Panc1 (cell line): Measurements from ENCODE around the gene REG3A. TPM values are rescaled to one million over a fixed set of nuclear protein-coding genes. Genes with fewer than 3 reads are reported as not detected.

Source experiments
- ATAC-seq: fragments of 200-7000 bp; cut with Tn5 transposase; 2 replicates; pipeline ENCODE4 v1.9.1; 2020; ENCODE audit warnings: mild to moderate bottlenecking, moderate library complexity
- BruUV-seq: library from RNA; stranded (reverse); fragments of 400-500 nt; replicated peaks from 2 replicates; lab custom pipeline; 2021; lab: Mats Ljungman, UMichigan
- CTCF ChIA-PET: fragments of 300-600 bp; sonication (Branson Sonifier 250); formaldehyde crosslinking; loops from one replicate; lab custom pipeline; 2022; ENCODE audit warnings: antibody characterized with exemption; lab: Charles Lee
- POLR2A ChIA-PET: fragments of 300-600 bp; sonication (Branson Sonifier 250); formaldehyde crosslinking; loops from one replicate; lab custom pipeline; 2022; ENCODE audit warnings: antibody characterized with exemption; lab: Charles Lee
- DNase-seq: peaks from one replicate; pipeline ENCODE4 v3.0.0-alpha.2; 2010; ENCODE audit warnings: low read depth, low spot score
- H3K27ac ChIP-seq: 2 replicates; pipeline ENCODE4 v1.5.1; 2011; ENCODE audit warnings: mild to moderate bottlenecking, low read length, inconsistent platforms
- H3K27me3 ChIP-seq: fragments of 200-500 bp; sonication (Bioruptor generic); 2 replicates; pipeline ENCODE4 v1.6.0; 2014; ENCODE audit warnings: low read length, inconsistent platforms; ENCODE audit not compliant: control insufficient read depth, insufficient read depth
- H3K36me3 ChIP-seq: fragments of 200-500 bp; sonication (Bioruptor generic); 2 replicates; pipeline ENCODE4 v1.5.1; 2014; ENCODE audit warnings: inconsistent platforms, mild to moderate bottlenecking, low read length, moderate library complexity; ENCODE audit not compliant: control insufficient read depth, insufficient read depth
- H3K4me1 ChIP-seq: 2 replicates; pipeline ENCODE4 v1.5.1; 2011; ENCODE audit warnings: inconsistent platforms, mild to moderate bottlenecking, low read length, moderate library complexity; ENCODE audit not compliant: control insufficient read depth, insufficient read depth
- H3K4me3 ChIP-seq, 2 experiments: 2 replicates each; pipeline ENCODE4 v1.5.1; 2011 to 2012; ENCODE audit warnings: low read depth in 2 of 2, low read length in 2 of 2, mild to moderate bottlenecking in 2 of 2, inconsistent platforms in 1 of 2, moderate library complexity in 1 of 2
- H3K9me3 ChIP-seq: fragments of 200-500 bp; sonication (Bioruptor generic); 2 replicates; pipeline ENCODE4 v1.5.1; 2014; ENCODE audit warnings: low read depth, mild to moderate bottlenecking, inconsistent platforms, low read length, moderate library complexity; ENCODE audit not compliant: control insufficient read depth, insufficient read depth
- CTCF ChIP-seq: fragments of 450-650 bp; IDR thresholded peaks from 2 replicates; pipeline ENCODE4 v1.5.1; 2017; ENCODE audit warnings: mild to moderate bottlenecking
- POLR2AphosphoS5 ChIP-seq: IDR thresholded peaks from 2 replicates; pipeline ENCODE4 v1.6.1; 2012; ENCODE audit warnings: mild to moderate bottlenecking, low read depth, low read length, moderate library complexity
- REST ChIP-seq, 2 experiments: IDR thresholded peaks; 2 replicates each; pipeline ENCODE4 v1.6.1; 2011 to 2012; ENCODE audit warnings: low read depth in 2 of 2, control low read depth in 1 of 2, low read length in 1 of 2, mild to moderate bottlenecking in 1 of 2, moderate library complexity in 1 of 2; ENCODE audit not compliant: insufficient read depth in 1 of 2
- SIN3A ChIP-seq: IDR thresholded peaks from 2 replicates; pipeline ENCODE4 v1.6.1; 2012; ENCODE audit warnings: low read depth, mild to moderate bottlenecking, low read length, moderate library complexity, borderline replicate concordance; ENCODE audit not compliant: insufficient read depth
- TCF7L2 ChIP-seq: IDR thresholded peaks from 2 replicates; pipeline ENCODE4 v1.6.1; 2011; ENCODE audit warnings: mild to moderate bottlenecking, low read depth, low read length, inconsistent platforms
- in situ Hi-C: cut with HindIII; loops from 2 replicates; pipeline ENCODE4 v1.10.0; 2016; ENCODE audit warnings: low sequenced_read_pairs, low pct_unique_long_range_greater_than_20kb
- intact Hi-C: fragments of 100-400 bp; cut with micrococcal nuclease; formaldehyde crosslinking; loops from one replicate; pipeline ENCODE4 v1.10.0; 2022; ENCODE audit not compliant: unreplicated experiment
- total RNA-seq: library from RNA; stranded (reverse); gene quantifications from one replicate; pipeline ENCODE4 v1.2.1, GENCODE V29; 2021; ENCODE audit not compliant: unreplicated experiment

The REG3A gene
- total RNA-seq, 1 experiment from 2014 or later, result not detected

- Histone ChIP-seq H3K36me3 (no peaks in the 10 kb centered on the region), H3K4me1 (no peaks in the 10 kb centered on the region), H3K27ac (no peak overlapping the region), H3K9me3 (no peaks in the 10 kb centered on the region), H3K4me3 (no peak overlapping the region), H3K27me3 (no peaks in the 10 kb centered on the region)
- no peak for DNase-seq
- ATAC-seq, result no peak
- POLR2A ChIA-PET, result no interaction called here
- BruUV-seq, result no TSS peak
- CTCF ChIA-PET, result no interaction called here
- intact Hi-C loops (no loop called here), in situ Hi-C loops (no loop called here)
- TF ChIP-seq TCF7L2 (no peak), CTCF (no peak), POLR2AphosphoS5 (no peak), SIN3A (no peak), REST (IDR thresholded peaks at IDR 0.05; ENCODE audit: insufficient read depth in 1 of 2, low read depth in 2 of 2, low read length in 1 of 2) (no peak)
Observed at GRCh38 chr2:79114797-79115494, 44.6 kb downstream of the REG3A start.

GRCh38 chr2:79112269-79112668 lies 47.3 kb downstream of the REG3A start:
- no peak overlapping the region for H3K4me3 ChIP-seq
- H3K9me3 ChIP-seq, result no peaks in the 10 kb centered on the region
- no peak for ATAC-seq
- no peak for DNase-seq
- BruUV-seq, result no TSS peak
- no peak for TF ChIP-seq REST (IDR thresholded peaks at IDR 0.05; ENCODE audit: insufficient read depth in 1 of 2, low read depth in 2 of 2, low read length in 1 of 2)
- no peak for TF ChIP-seq SIN3A
- no peak for TF ChIP-seq TCF7L2
- TF ChIP-seq POLR2AphosphoS5, result no peak
- TF ChIP-seq CTCF, result no peak
- CTCF ChIA-PET, result no interaction called here
- no peaks in the 10 kb centered on the region for H3K36me3 ChIP-seq
- no peaks in the 10 kb centered on the region for H3K4me1 ChIP-seq
- intact Hi-C loops (no loop called here), in situ Hi-C loops (no loop called here)
- POLR2A ChIA-PET, result no interaction called here
- no peaks in the 10 kb centered on the region for H3K27me3 ChIP-seq
- H3K27ac ChIP-seq, result no peak overlapping the region
